ENCODE measurements around the gene CFAP141. TPM values are rescaled to one million over a fixed set of nuclear protein-coding genes. Genes with fewer than 3 reads are reported as not detected.

CFAP141 gene
- total RNA-seq, 1 experiment from 2014 or later, result not detected

- no peak for DNase-seq (ENCODE audit: low read depth, low spot score)
- ChIA-PET CTCF (no interaction called here), RAD21 (ENCODE audit: low non-redundant PET in 1 of 2, low total read pairs in 2 of 2, uncharacterized antibody in 2 of 2, unreplicated experiment in 2 of 2) (no interaction called here), POLR2A (no interaction called here)
- no peaks in the 10 kb centered on the region for H3K9me2 ChIP-seq (ENCODE audit: insufficient read depth)
- H3K9ac ChIP-seq (ENCODE audit: low read length), result no peak overlapping the region
- no peak overlapping the region for H3K4me2 ChIP-seq (ENCODE audit: low read length)
- H3K4me1 ChIP-seq (ENCODE audit: control insufficient read depth in 1 of 2, insufficient read depth in 2 of 2, low read length in 2 of 2), result no peaks in the 10 kb centered on the region
- H4K20me1 ChIP-seq (ENCODE audit: insufficient read depth), result no peaks in the 10 kb centered on the region
- H3K27me3 ChIP-seq (ENCODE audit: insufficient read depth, low read length), result no peaks in the 10 kb centered on the region
- no peaks in the 10 kb centered on the region for H3K9me3 ChIP-seq (ENCODE audit: control insufficient read depth in 1 of 2, insufficient read depth in 1 of 2, low read depth in 1 of 2, low read length in 2 of 2)
- H3K27ac ChIP-seq (ENCODE audit: low read depth, low read length), result no peak overlapping the region
- BruUV-seq (replicated peaks), result no TSS peak
- H3K4me3 ChIP-seq (replicated peaks in 1 of 2; ENCODE audit: low read depth in 1 of 2, low read length in 2 of 2), result no peak overlapping the region
- no peak for ATAC-seq
- H3K79me2 ChIP-seq (ENCODE audit: insufficient read depth, low read length), result no peaks in the 10 kb centered on the region
- H2AFZ ChIP-seq (ENCODE audit: low read depth, low read length, poor library complexity, severe bottlenecking), result no peak overlapping the region
- H3K36me3 ChIP-seq (ENCODE audit: control insufficient read depth in 1 of 2, insufficient read depth in 2 of 2, low read length in 2 of 2), result peaks cover 0 to 2% of the 10 kb centered on the region in 2 experiments; a peak in 1 of 4 replicates
- TF ChIP-seq CBX3 (IDR thresholded peaks at IDR 0.05; ENCODE audit: low read depth), result no peak
- intact Hi-C loops (cut with micrococcal nuclease), result no loop called here
Observed at GRCh38 chr1:154151311-154151710, 54.8 kb downstream of the CFAP141 start.

MicroRNAs encoded within 50 kb of the gene (microRNA counts, 767-probe panel; counts per million panel counts)
- not detected for microRNA hsa-miR-190b

Small RNA genes lying within 50 kb of the gene (microRNA-seq; reads per million reads assigned to microRNA genes)
- gene MIR190B (ENCODE audit: borderline number of aligned reads), result 8.5 reads per million, percentile 24 among the genes with 10 or more reads in this experiment

Other genes with a start within 250 kb of the CFAP141 start
- gene CRTC2, start 247.7 kb downstream of the CFAP141 start, total RNA-seq (2021; ENCODE audit: unreplicated experiment), result 33.8 TPM
- gene SLC39A1, start 242.8 kb downstream of the CFAP141 start, total RNA-seq (2021; ENCODE audit: unreplicated experiment), result 51.5 TPM
- gene CREB3L4, start 238.4 kb downstream of the CFAP141 start, total RNA-seq (2021; ENCODE audit: unreplicated experiment), result 15.3 TPM
- 123 TPM for gene JTB, start 228.7 kb downstream of the CFAP141 start, total RNA-seq (2021; ENCODE audit: unreplicated experiment)
- gene RAB13, start 220.0 kb downstream of the CFAP141 start, total RNA-seq (2021; ENCODE audit: unreplicated experiment), result 93.6 TPM
- gene RPS27, start 215.6 kb downstream of the CFAP141 start, total RNA-seq (2021; ENCODE audit: unreplicated experiment), result 1,905 TPM
- gene NUP210L, start 51.3 kb downstream of the CFAP141 start, total RNA-seq (2021; ENCODE audit: unreplicated experiment), result 0.10 TPM
- gene TPM3, start 14.2 kb downstream of the CFAP141 start, total RNA-seq (2021; ENCODE audit: unreplicated experiment), result 457 TPM
- 189 TPM for gene UBAP2L, start 14.6 kb upstream of the CFAP141 start, total RNA-seq (2021; ENCODE audit: unreplicated experiment)
- 93.6 TPM for gene HAX1, start 66.3 kb upstream of the CFAP141 start, total RNA-seq (2021; ENCODE audit: unreplicated experiment)
- not detected for gene AQP10, start 114.8 kb upstream of the CFAP141 start, total RNA-seq (2021; ENCODE audit: unreplicated experiment)
- gene ATP8B2, start 119.2 kb upstream of the CFAP141 start, total RNA-seq (2021; ENCODE audit: unreplicated experiment), result 22.1 TPM
- 6.8 TPM for gene IL6R, start 199.0 kb upstream of the CFAP141 start, total RNA-seq (2021; ENCODE audit: unreplicated experiment)

Data from HCT116 (cell line).